AG09319 (cell line): ENCODE results near the gene BLZF1.
A peak's percentile ranks its signal among the peaks of the same experiment; 100 is the strongest.
"Not testable (repeated sequence)": the region's sequence is repeated elsewhere in the genome, so short reads cannot be mapped to it uniquely, and the experiment has no call there.

Experiments used
- DNase-seq: peaks from one replicate; pipeline ENCODE4 v3.0.0-alpha.2; 2010; ENCODE audit warnings: low read depth; ENCODE audit errors: extremely low read depth
- TF ChIP-seq, protein P1 (sequence below): IDR thresholded peaks from 2 replicates; pipeline ENCODE4 v1.5.1; 2011; ENCODE audit warnings: low read depth, mild to moderate bottlenecking, inconsistent platforms, low read length, moderate library complexity

The BLZF1 gene

DNA sequence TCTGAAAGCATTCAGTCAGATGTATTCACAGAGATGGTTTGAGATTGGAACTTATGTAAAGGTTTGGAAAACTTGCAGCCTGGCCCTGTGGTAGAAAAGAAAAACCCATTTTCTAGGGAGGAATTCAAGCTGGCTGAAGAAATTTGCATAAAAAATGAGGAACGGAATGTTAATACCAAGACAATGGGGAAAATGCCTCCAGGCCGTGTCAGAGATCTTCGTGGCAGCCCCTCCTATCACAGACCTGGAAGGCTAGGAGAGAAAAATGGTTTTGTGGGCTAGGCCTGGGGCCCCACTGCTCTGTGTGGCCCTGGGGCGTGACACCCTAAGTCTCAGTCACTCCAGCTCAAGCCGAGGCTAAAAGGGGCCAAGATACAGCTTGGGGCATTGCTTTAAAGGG, 27.1 kb upstream of the BLZF1 start:
- TF ChIP-seq, protein P1, sequence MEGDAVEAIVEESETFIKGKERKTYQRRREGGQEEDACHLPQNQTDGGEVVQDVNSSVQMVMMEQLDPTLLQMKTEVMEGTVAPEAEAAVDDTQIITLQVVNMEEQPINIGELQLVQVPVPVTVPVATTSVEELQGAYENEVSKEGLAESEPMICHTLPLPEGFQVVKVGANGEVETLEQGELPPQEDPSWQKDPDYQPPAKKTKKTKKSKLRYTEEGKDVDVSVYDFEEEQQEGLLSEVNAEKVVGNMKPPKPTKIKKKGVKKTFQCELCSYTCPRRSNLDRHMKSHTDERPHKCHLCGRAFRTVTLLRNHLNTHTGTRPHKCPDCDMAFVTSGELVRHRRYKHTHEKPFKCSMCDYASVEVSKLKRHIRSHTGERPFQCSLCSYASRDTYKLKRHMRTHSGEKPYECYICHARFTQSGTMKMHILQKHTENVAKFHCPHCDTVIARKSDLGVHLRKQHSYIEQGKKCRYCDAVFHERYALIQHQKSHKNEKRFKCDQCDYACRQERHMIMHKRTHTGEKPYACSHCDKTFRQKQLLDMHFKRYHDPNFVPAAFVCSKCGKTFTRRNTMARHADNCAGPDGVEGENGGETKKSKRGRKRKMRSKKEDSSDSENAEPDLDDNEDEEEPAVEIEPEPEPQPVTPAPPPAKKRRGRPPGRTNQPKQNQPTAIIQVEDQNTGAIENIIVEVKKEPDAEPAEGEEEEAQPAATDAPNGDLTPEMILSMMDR: no peak
- no peak for DNase-seq

DNA sequence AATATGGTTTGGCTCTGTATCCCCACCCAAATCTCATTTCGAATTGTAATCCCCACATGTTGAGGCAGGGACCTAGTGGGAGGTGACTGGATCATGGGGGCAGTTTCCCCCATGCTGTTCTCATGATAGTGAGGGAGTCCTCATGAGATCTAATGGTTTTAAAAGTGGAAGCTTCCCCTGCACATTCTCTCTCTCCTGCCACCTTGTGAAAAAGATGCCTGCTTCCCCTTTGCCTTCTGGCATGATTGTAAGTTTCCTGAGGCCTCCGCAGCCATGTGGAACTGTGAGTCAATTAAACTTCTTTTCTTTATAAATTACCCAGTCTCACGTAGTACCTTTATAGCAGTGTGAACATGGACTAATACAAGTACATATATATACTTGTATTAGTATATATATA, 25.9 kb upstream of the BLZF1 start:
- DNase-seq: not testable (repeated sequence)

DNA sequence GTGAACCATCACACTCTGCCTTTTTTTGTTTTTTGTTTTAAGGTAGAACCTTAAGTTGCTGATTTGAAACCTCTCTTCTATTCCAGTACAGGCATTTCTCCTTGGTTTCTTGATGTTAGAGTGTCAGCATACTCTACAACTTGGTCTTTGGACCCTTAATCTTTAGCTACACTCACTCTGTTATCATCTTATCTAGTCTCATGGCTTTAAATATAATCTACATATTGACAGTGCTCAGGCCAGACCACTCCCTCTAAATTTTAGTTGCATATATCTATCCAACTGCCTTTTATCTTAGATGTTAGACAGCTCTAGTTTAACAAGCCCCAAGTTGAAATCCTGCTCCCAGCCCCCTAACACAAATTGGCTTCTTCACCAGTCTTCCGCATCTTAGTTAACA, 22.5 kb upstream of the BLZF1 start:
- DNase-seq: no peak
- TF ChIP-seq, protein P1: no peak

DNA sequence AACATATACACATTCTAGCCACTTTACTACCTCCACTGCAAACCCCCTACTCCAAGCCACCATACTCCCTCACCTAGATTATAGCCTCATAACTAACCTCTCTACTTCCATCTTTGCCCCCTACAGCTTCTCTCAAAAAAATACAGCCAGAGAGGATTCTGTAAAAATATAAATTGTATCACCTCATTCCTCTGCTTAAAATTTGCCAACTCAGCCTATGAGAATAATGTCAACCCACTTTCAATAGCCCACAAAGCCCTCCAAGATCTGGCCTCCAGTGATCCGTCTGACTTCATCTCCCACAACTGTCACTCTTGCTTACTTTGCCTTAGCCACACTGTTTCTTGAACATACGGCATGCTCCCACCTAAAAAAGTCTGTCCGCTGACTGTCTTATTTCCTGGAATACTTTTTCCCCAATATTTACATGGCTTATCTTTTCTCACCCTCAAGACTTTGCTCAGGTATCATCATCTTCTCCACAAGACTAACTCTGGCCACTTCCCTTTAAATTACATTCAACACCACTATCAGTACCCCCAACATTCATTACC, 21.9 kb upstream of the BLZF1 start:
- TF ChIP-seq, protein P1: no peak
- no peak for DNase-seq

DNA sequence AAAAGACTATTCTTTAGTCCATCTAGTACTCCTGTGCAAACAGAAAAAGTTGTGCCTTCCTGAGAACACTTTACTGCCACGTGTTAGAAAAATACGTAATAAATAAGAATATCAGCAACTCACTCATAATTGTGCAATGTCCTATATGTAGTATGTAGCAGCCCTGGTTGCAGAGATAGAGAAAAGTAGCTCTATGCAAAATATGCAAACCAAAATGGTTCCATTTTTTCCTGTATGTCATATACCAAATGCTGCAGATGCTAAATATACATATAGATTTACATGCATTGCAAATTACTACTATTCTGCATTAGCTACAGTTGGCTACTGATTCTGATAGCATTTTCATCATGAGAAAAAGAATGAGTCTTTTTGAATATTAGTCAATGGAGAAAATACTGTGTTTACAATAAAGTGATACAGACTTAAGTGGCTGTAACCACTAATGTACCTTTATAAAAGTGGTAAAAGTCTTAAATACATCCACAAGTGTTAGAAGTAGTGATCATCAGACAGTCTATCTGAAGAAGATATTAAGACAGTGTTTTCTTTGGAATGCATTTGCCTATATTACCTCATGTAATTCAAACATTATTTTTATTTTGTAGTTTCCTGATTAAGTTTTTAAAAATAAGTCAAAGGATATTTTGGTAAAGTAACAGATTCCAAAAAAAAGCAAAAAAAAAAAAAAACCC, 20.2 kb upstream of the BLZF1 start:
- TF ChIP-seq, protein P1: no peak

DNA sequence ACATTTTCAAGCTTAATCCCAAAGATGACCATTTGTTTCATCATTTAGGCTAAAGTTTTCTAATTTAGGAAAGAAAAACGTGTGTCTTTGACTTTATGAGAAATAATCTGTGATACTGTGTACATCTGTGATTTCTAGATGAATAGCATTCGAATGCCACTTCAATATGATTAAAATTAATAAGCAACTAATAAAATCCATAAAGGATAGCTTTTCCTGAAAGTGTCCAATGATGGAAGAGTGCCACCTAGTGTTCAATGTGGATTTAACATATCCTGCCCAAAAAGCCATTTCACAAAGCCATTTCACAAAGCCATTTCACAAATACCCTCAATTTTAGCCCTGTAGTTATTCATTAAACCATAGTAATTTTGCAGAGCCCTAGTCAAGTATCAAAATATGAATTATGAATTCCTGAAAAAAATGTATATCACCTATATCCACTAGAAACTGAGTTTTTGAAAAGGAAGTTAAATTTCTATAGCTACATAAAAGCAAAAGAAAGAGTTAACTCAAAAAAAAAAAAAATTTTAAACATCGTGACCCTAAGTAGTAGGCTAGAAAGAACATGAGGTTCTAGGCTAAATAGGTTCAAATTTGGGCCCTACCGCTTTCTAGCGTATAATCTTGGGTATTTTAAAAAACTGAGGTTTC, 19.5 kb upstream of the BLZF1 start:
- DNase-seq: no peak
- TF ChIP-seq, protein P1: peak; percentile 64

More for the DNA sequence above, 20.2 kb upstream of the BLZF1 start:
- no peak for DNase-seq

DNA sequence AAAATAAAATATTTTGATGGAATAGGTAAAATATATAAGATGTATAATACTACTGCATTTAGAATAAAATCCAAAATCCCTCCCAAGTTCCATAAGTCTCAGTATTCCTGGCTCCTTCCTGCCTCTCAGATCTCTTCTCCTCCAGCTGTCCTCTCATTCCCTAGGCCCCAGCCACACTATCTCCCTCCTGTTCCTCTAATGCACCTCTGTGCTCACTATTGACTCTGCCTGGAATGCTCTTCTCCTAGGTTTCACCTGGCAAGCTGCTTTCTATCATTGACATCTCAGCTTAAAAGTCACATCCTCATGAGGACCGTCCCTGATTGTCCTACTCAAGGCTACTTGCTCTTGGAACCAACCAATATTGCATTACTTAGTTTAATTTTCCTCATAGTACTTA, 7.6 kb upstream of the BLZF1 start:
- TF ChIP-seq, protein P1: no peak

More for the DNA sequence above, 7.6 kb upstream of the BLZF1 start:
- no peak for DNase-seq
